ENCODE results near the gene CLSTN3. TPM values are rescaled to one million over a fixed set of nuclear protein-coding genes. Genes with fewer than 3 reads are reported as not detected.

The CLSTN3 gene
- total RNA-seq, 4 donors from 2014 or later, result 35.0 to 120 (median 57.3) TPM

GRCh38 chr12:7128681-7129286, 1.4 kb upstream of the CLSTN3 start, which contains the start of gene RBP5:
Gene RBP5 (minus strand): TSS chr12:7128889. CDS start chr12:7128775, 114 bp downstream.
- TF ChIP-seq, protein P1, sequence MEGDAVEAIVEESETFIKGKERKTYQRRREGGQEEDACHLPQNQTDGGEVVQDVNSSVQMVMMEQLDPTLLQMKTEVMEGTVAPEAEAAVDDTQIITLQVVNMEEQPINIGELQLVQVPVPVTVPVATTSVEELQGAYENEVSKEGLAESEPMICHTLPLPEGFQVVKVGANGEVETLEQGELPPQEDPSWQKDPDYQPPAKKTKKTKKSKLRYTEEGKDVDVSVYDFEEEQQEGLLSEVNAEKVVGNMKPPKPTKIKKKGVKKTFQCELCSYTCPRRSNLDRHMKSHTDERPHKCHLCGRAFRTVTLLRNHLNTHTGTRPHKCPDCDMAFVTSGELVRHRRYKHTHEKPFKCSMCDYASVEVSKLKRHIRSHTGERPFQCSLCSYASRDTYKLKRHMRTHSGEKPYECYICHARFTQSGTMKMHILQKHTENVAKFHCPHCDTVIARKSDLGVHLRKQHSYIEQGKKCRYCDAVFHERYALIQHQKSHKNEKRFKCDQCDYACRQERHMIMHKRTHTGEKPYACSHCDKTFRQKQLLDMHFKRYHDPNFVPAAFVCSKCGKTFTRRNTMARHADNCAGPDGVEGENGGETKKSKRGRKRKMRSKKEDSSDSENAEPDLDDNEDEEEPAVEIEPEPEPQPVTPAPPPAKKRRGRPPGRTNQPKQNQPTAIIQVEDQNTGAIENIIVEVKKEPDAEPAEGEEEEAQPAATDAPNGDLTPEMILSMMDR (IDR thresholded peaks at IDR 0.05), result no peak
- TF ChIP-seq POLR2A (IDR thresholded peaks at IDR 0.05), result no peak
- H3K27me3 ChIP-seq, result no peaks in the 10 kb centered on the region
- H3K4me1 ChIP-seq, result peaks cover 0 to 26% (median 7%) of the 10 kb centered on the region in 4 donors
- peak within 1 kb of the TSS; percentile 52 to 71 (median 62) for H3K4me3 ChIP-seq
- DNase-seq, result peak in 1 of 3 donors; percentile 27
- H3K27ac ChIP-seq, result peak within 1 kb of the TSS; percentile 69 to 85 (median 72)
- no peaks in the 10 kb centered on the region for H3K36me3 ChIP-seq
- H3K9me3 ChIP-seq, result no peaks in the 10 kb centered on the region

- Histone ChIP-seq H3K9me3 (no peaks in the 10 kb centered on the region), H3K4me1 (peaks cover 0 to 26% (median 7%) of the 10 kb centered on the region in 4 donors), H3K36me3 (no peaks in the 10 kb centered on the region), H3K27me3 (no peaks in the 10 kb centered on the region), H3K27ac (peak overlapping the region; percentile 69 to 85 (median 72)), H3K4me3 (peak overlapping the region; percentile 52 to 71 (median 62))
- peak in 1 of 3 donors; percentile 31 for DNase-seq
- TF ChIP-seq, protein P1 (IDR thresholded peaks at IDR 0.05), result no peak
- no peak for TF ChIP-seq POLR2A (IDR thresholded peaks at IDR 0.05)
Measured at GRCh38 chr12:7129287-7129871, 792 bp upstream of the CLSTN3 start.

DNA sequence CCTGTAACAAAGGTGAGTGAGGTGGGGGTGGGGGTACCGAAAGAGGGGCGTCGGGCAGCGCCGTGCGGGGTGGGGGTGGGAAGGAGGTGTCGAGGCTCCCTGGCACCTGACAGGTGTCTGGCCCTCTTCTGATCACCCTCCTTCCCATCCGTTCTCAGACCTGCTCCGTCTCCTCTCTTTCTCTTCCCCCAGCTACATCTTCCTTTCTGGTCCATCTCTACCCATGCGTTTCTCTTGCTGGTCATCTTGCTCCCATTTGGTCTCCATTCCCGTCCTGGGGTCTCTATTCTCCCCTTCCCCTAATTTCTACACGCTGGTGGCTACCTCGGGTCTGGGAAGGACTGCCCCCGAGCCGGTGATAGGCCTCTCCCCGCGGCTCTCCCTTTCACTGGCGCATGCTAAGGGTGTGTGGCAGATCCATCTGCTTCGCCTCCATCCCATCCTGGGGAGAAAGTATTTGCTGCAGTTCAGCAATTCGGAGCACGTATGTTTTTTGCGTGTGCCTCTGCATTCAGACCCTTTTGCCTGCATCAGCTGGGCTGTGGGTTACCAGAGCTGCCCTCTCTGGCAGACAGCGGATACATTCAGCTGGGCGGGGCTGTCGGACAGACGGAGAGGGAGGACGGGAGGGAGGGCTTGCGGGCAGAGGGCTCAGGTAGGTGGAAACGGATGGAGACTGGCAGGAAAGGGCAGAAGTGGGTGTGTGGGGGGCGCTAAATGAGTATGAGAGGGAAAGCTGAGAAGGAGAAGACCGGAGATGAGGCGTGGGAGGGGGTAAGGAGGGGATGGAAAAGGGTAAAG, 730 bp downstream of the CLSTN3 start:
- no peak for TF ChIP-seq POLR2A (IDR thresholded peaks at IDR 0.05)
- TF ChIP-seq, protein P1 (IDR thresholded peaks at IDR 0.05), result no peak
- peak in 2 of 3 donors; percentile 77 to 84 for DNase-seq
- Histone ChIP-seq H3K4me1 (peaks cover 0 to 26% (median 7%) of the 10 kb centered on the region in 4 donors), H3K9me3 (no peaks in the 10 kb centered on the region), H3K36me3 (peaks cover 0 to 8% (median 0%) of the 10 kb centered on the region in 3 donors), H3K4me3 (peak overlapping the region; percentile 52 to 71 (median 62)), H3K27ac (peak overlapping the region; percentile 69 to 85 (median 72)), H3K27me3 (no peaks in the 10 kb centered on the region)

- H3K36me3 ChIP-seq, result peaks cover 0 to 13% (median 0%) of the 10 kb centered on the region in 3 donors
- peaks cover 0 to 26% (median 7%) of the 10 kb centered on the region in 4 donors for H3K4me1 ChIP-seq
- H3K9me3 ChIP-seq, result no peaks in the 10 kb centered on the region
- peak overlapping the region in 2 of 4 donors; percentile 65 to 71 for H3K4me3 ChIP-seq
- no peaks in the 10 kb centered on the region for H3K27me3 ChIP-seq
- no peak for TF ChIP-seq POLR2A (IDR thresholded peaks at IDR 0.05)
- TF ChIP-seq, protein P1 (IDR thresholded peaks at IDR 0.05), result no peak
- DNase-seq, result no peak
- peak overlapping the region; percentile 69 to 85 (median 72) for H3K27ac ChIP-seq
Measured at GRCh38 chr12:7131502-7131866, 1.3 kb downstream of the CLSTN3 start.

DNA sequence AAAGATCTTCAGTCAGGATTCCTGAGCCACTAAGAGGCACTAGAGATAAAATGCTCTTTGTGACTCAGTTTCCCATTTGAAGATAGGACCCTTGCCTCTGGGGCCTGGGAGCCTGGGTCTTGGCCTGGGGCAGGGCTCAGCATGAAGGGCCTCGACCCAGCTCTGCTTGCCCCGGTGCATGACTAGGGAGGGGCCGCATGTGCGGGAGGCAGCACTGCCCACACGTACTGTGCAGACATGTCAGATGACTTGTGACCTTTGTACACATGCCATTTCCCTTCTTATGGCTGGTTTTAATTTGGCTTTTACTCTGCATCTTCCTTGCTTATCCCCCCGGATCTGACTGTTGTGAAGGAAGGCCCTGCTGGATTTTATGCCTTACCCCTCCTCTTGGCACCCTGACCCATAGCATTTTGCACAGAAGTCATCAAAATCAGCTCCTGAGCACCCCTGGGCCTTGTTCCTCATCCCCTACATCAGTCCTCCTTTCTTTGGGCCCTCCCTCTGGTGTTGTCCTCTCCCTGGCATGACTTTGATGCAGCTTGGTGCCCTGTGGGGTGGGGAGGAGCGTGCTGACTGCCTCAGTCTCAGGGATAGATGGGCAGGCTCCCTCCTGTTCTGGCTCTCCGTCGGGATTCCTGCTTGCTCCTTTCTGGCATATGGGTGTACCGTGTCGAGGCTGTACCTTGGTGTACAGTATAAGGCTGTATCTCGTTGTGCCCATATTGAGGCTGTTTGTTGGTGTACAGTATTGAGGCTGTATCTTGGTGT, 4.4 kb downstream of the CLSTN3 start:
- no peak for DNase-seq
- TF ChIP-seq POLR2A (IDR thresholded peaks at IDR 0.05), result no peak
- TF ChIP-seq, protein P1 (IDR thresholded peaks at IDR 0.05), result no peak
- no peak overlapping the region for H3K4me3 ChIP-seq
- peaks cover 0 to 29% (median 0%) of the 10 kb centered on the region in 3 donors for H3K36me3 ChIP-seq
- H3K4me1 ChIP-seq, result peaks cover 0 to 19% (median 3%) of the 10 kb centered on the region in 4 donors
- no peak overlapping the region for H3K27ac ChIP-seq
- H3K27me3 ChIP-seq, result no peaks in the 10 kb centered on the region
- H3K9me3 ChIP-seq, result no peaks in the 10 kb centered on the region
